GM10266 (cell line): ENCODE data around the gene NEAT1.
A peak's percentile ranks its signal among the peaks of the same experiment; 100 is the strongest.

Experiments
- DNase-seq: peaks from one replicate; pipeline ENCODE4 v3.0.0; 2012; ENCODE audit errors: extremely low spot score
- CTCF ChIP-seq: IDR thresholded peaks from 2 replicates; pipeline ENCODE4 v1.5.1; 2012; ENCODE audit warnings: mild to moderate bottlenecking, low read depth; ENCODE audit not compliant: control insufficient read depth, insufficient read depth; ENCODE audit errors: missing control alignments

NEAT1 gene

GRCh38 chr11:65395961-65396530, 26.6 kb upstream of the NEAT1 start:
- peak; percentile 13 for DNase-seq
- no peak for TF ChIP-seq CTCF

GRCh38 chr11:65396769-65397745, 25.5 kb upstream of the NEAT1 start:
- DNase-seq: no peak
- no peak for TF ChIP-seq CTCF

- DNase-seq: no peak
- TF ChIP-seq CTCF: no peak
Observed at GRCh38 chr11:65398362-65398910, 24.2 kb upstream of the NEAT1 start.

GRCh38 chr11:65399249-65399648, 23.3 kb upstream of the NEAT1 start:
- no peak for TF ChIP-seq CTCF
- no peak for DNase-seq

GRCh38 chr11:65399845-65400244, 22.8 kb upstream of the NEAT1 start:
- TF ChIP-seq CTCF: no peak
- no peak for DNase-seq

- DNase-seq: no peak
- TF ChIP-seq CTCF: no peak
Observed at GRCh38 chr11:65400307-65401072, 22.1 kb upstream of the NEAT1 start.
